Nephron (organoid): ENCODE measurements around the gene NKAIN2.

ENCODE experiments used
- H3K27ac Mint-ChIP-seq, 3 experiments: 2 replicates each; pipeline ENCODE4 v1.8.0; 2020; ENCODE audit warnings: mixed read lengths in 3 of 3, mild to moderate bottlenecking in 2 of 3, moderate library complexity in 1 of 3
- H3K27me3 Mint-ChIP-seq: 2 replicates; pipeline ENCODE4 v1.8.0; 2021; ENCODE audit warnings: low read depth, mild to moderate bottlenecking, moderate library complexity, mixed read lengths
- H3K36me3 Mint-ChIP-seq: 2 replicates; pipeline ENCODE4 v1.8.0; 2020; ENCODE audit warnings: low read depth, mixed read lengths
- H3K4me1 Mint-ChIP-seq: 2 replicates; pipeline ENCODE4 v1.8.0; 2020; ENCODE audit warnings: mixed read lengths
- H3K4me3 Mint-ChIP-seq, 3 experiments: 2 replicates each; pipeline ENCODE4 v1.8.0; 2020; ENCODE audit warnings: mild to moderate bottlenecking in 3 of 3, mixed read lengths in 3 of 3, moderate library complexity in 2 of 3
- H3K9me3 Mint-ChIP-seq: 2 replicates; pipeline ENCODE4 v1.8.0; 2020; ENCODE audit warnings: mixed read lengths
- CTCF ChIP-seq, 3 experiments: fragments of 200-600 bp; sonication (generic); IDR thresholded peaks; one replicate each; pipeline ENCODE4 v1.5.0; 2021; ENCODE audit warnings: antibody characterized with exemption in 3 of 3; ENCODE audit not compliant: unreplicated experiment in 3 of 3

Gene NKAIN2

GRCh38 chr6:123803504-123804013 lies at the start of gene NKAIN2:
TSS of gene NKAIN2 (plus strand) at chr6:123803865.
- Mint-ChIP-seq H3K4me1 (peaks cover 9% of the 10 kb centered on the region), H3K27me3 (peaks cover 39% of the 10 kb centered on the region), H3K36me3 (no peaks in the 10 kb centered on the region), H3K9me3 (no peaks in the 10 kb centered on the region), H3K4me3 (peak within 1 kb of the TSS; percentile 93 to 94 (median 94)), H3K27ac (peak within 1 kb of the TSS; percentile 18 to 66 (median 58))
- TF ChIP-seq CTCF (IDR thresholded peaks at IDR 0.05; ENCODE audit: unreplicated experiment in 3 of 3), result no peak

- Mint-ChIP-seq H3K4me1 (no peaks in the 10 kb centered on the region), H3K27ac (no peak overlapping the region), H3K4me3 (no peak overlapping the region), H3K9me3 (peaks cover 7% of the 10 kb centered on the region), H3K36me3 (no peaks in the 10 kb centered on the region), H3K27me3 (no peaks in the 10 kb centered on the region)
- no peak for TF ChIP-seq CTCF (IDR thresholded peaks at IDR 0.05; ENCODE audit: unreplicated experiment in 3 of 3)
Observed at GRCh38 chr6:123759472-123759871, 44.2 kb upstream of the NKAIN2 start.

GRCh38 chr6:123763904-123764303 lies 39.8 kb upstream of the NKAIN2 start:
- peaks cover 3% of the 10 kb centered on the region for H3K9me3 Mint-ChIP-seq
- TF ChIP-seq CTCF (IDR thresholded peaks at IDR 0.05; ENCODE audit: unreplicated experiment in 3 of 3), result no peak
- no peaks in the 10 kb centered on the region for H3K4me1 Mint-ChIP-seq
- no peak overlapping the region for H3K27ac Mint-ChIP-seq
- no peak overlapping the region for H3K4me3 Mint-ChIP-seq
- H3K27me3 Mint-ChIP-seq, result no peaks in the 10 kb centered on the region
- H3K36me3 Mint-ChIP-seq, result no peaks in the 10 kb centered on the region

- no peak overlapping the region for H3K27ac Mint-ChIP-seq
- no peak overlapping the region for H3K4me3 Mint-ChIP-seq
- H3K4me1 Mint-ChIP-seq, result no peaks in the 10 kb centered on the region
- TF ChIP-seq CTCF (IDR thresholded peaks at IDR 0.05; ENCODE audit: unreplicated experiment in 3 of 3), result no peak
- H3K9me3 Mint-ChIP-seq, result no peaks in the 10 kb centered on the region
- no peaks in the 10 kb centered on the region for H3K36me3 Mint-ChIP-seq
- no peaks in the 10 kb centered on the region for H3K27me3 Mint-ChIP-seq
Observed at GRCh38 chr6:123764722-123765121, 38.9 kb upstream of the NKAIN2 start.

- H3K4me3 Mint-ChIP-seq, result no peak overlapping the region
- H3K9me3 Mint-ChIP-seq, result no peaks in the 10 kb centered on the region
- H3K36me3 Mint-ChIP-seq, result no peaks in the 10 kb centered on the region
- H3K4me1 Mint-ChIP-seq, result no peaks in the 10 kb centered on the region
- H3K27me3 Mint-ChIP-seq, result no peaks in the 10 kb centered on the region
- TF ChIP-seq CTCF (IDR thresholded peaks at IDR 0.05; ENCODE audit: unreplicated experiment in 3 of 3), result no peak
- no peak overlapping the region for H3K27ac Mint-ChIP-seq
Observed at GRCh38 chr6:123768921-123769320, 34.7 kb upstream of the NKAIN2 start.

GRCh38 chr6:123769431-123769830 lies 34.2 kb upstream of the NKAIN2 start:
- Mint-ChIP-seq H3K36me3 (no peaks in the 10 kb centered on the region), H3K4me3 (no peak overlapping the region), H3K27me3 (no peaks in the 10 kb centered on the region), H3K4me1 (no peaks in the 10 kb centered on the region), H3K27ac (no peak overlapping the region), H3K9me3 (no peaks in the 10 kb centered on the region)
- TF ChIP-seq CTCF (IDR thresholded peaks at IDR 0.05; ENCODE audit: unreplicated experiment in 3 of 3), result no peak
